AG10803 (cell line): ENCODE results near the gene TMEM178B.
"Not testable (repeated sequence)": the region's sequence is repeated elsewhere in the genome, so short reads cannot be mapped to it uniquely, and the experiment has no call there.

Experiments used
- DNase-seq: peaks from one replicate; pipeline ENCODE4 v3.0.0; 2010; ENCODE audit warnings: low read depth
- H3K4me3 ChIP-seq: 2 replicates; pipeline ENCODE4 v1.5.1; 2011; ENCODE audit warnings: mild to moderate bottlenecking, low read length, control low read depth
- CTCF ChIP-seq: conservative IDR thresholded peaks from 2 replicates; pipeline ENCODE4 v1.5.1; 2011; ENCODE audit warnings: mild to moderate bottlenecking, low read length, control low read depth, inconsistent platforms

The TMEM178B gene

GRCh38 chr7:141167381-141167964 lies 93.6 kb downstream of the TMEM178B start:
- no peak for DNase-seq
- no peak overlapping the region for H3K4me3 ChIP-seq
- no peak for TF ChIP-seq CTCF

- H3K4me3 ChIP-seq, DNase-seq: not testable (repeated sequence)
Measured at GRCh38 chr7:141169157-141169556, 95.3 kb downstream of the TMEM178B start.

- DNase-seq, H3K4me3 ChIP-seq: not testable (repeated sequence)
Measured at GRCh38 chr7:141175728-141176127, 101.9 kb downstream of the TMEM178B start.

- not testable (repeated sequence) for H3K4me3 ChIP-seq, DNase-seq
Measured at GRCh38 chr7:141177120-141177519, 103.3 kb downstream of the TMEM178B start.

GRCh38 chr7:141178486-141179135 lies 104.7 kb downstream of the TMEM178B start:
- TF ChIP-seq CTCF = no peak
- no peak for DNase-seq
- no peak overlapping the region for H3K4me3 ChIP-seq

GRCh38 chr7:141181812-141182211 lies 107.9 kb downstream of the TMEM178B start:
- no peak for DNase-seq
- TF ChIP-seq CTCF = no peak
- no peak overlapping the region for H3K4me3 ChIP-seq

- H3K4me3 ChIP-seq = no peak overlapping the region
- no peak for DNase-seq
- TF ChIP-seq CTCF = no peak
Measured at GRCh38 chr7:141184532-141185190, 110.8 kb downstream of the TMEM178B start.

GRCh38 chr7:141185369-141185967 lies 111.6 kb downstream of the TMEM178B start:
- H3K4me3 ChIP-seq = no peak overlapping the region
- no peak for TF ChIP-seq CTCF
- DNase-seq = no peak
